ENCODE results near the gene MAG. TPM values are rescaled to one million over a fixed set of nuclear protein-coding genes. Genes with fewer than 3 reads are reported as not detected.

MAG gene
- total and polyA plus RNA-seq, 2 of the 8 experiments (the other 6 are each of a cell fraction or from before 2014, with no cell fraction given): 0.20 to 1.3 TPM

DNA sequence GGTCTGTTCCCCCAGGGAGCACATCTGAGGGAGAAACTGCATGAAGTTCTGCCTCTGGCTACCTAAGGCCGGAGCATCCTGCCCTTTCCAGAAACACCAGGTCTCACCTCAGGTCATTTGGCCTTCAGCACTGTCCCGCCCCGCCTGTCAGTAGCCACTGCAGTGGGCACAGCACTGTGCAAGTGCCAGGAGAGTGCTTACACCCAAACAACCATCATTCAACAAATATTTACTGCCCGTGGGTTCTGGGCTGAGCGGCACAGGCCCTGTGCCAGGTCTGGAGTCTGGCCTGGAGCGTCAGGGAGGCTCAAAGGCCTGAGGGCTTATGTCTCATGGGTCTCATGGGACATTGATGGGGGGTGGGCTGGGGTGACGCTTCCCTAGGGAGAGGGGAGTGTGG, 20.4 kb upstream of the MAG start:
- no peak overlapping the region for H4K91ac ChIP-seq (replicated peaks; ENCODE audit: insufficient read length, low read length)
- H2BK120ac ChIP-seq (replicated peaks; ENCODE audit: low read depth, low read length): no peak overlapping the region
- peaks cover 16 to 25% (median 22%) of the 10 kb centered on the region in 4 experiments for H3K36me3 ChIP-seq (ENCODE audit: control insufficient read depth in 2 of 4, insufficient read depth in 4 of 4, low read length in 3 of 4)
- H3K14ac ChIP-seq (ENCODE audit: insufficient read length): no peak overlapping the region
- no peak overlapping the region for H2BK15ac ChIP-seq (ENCODE audit: low read length)
- no peak overlapping the region for H3K27ac ChIP-seq (ENCODE audit: low read depth, low read length)
- H4K5ac ChIP-seq (ENCODE audit: insufficient read length, low read depth, low read length): no peak overlapping the region
- H2BK5ac ChIP-seq (ENCODE audit: low read depth, low read length): no peak overlapping the region; the same call in 1 of the 2 replicates
- peaks cover 3% of the 10 kb centered on the region; the same call in 1 of the 2 replicates for H3K79me1 ChIP-seq (ENCODE audit: low read depth, low read length)
- no peaks in the 10 kb centered on the region; the same call in 1 of the 2 replicates for H3K23me2 ChIP-seq (ENCODE audit: low read depth, low read length)
- H3K56ac ChIP-seq (replicated peaks; ENCODE audit: insufficient read length, low read depth, low read length): no peak overlapping the region
- H3K18ac ChIP-seq (ENCODE audit: extremely low read depth, low read length): no peak overlapping the region
- no peaks in the 10 kb centered on the region for H3K9me3 ChIP-seq (ENCODE audit: insufficient read depth in 2 of 2, low read depth in 1 of 2, low read length in 1 of 2)
- peaks cover 0 to 8% of the 10 kb centered on the region in 2 experiments for H4K20me1 ChIP-seq (replicated peaks in 1 of 2; ENCODE audit: control insufficient read depth in 1 of 2, insufficient read depth in 2 of 2, low read length in 2 of 2)
- POLR2A ChIA-PET (ENCODE audit: partially characterized antibody): interaction anchor here (1.1 to 3.1 kb wide), 3 partner anchors 10 to 16 kb away, joined by 5 to 15 read pairs (median 9); partner anchors contain the start of gene HAMP
- no peak overlapping the region for H3K9ac ChIP-seq (replicated peaks in 1 of 4; ENCODE audit: extremely low read depth in 1 of 4, low read depth in 3 of 4, low read length in 3 of 4)
- no peak for FAIRE-seq
- H4K8ac ChIP-seq (ENCODE audit: extremely low read depth, insufficient read depth, low read length): no peak overlapping the region
- peaks cover 0 to 11% (median 7%) of the 10 kb centered on the region in 4 experiments; a peak in 5 of 7 replicates for H3K4me1 ChIP-seq (replicated peaks in 1 of 4; ENCODE audit: control insufficient read depth in 3 of 4, insufficient read depth in 4 of 4, low read length in 3 of 4)
- no peaks in the 10 kb centered on the region for H3K27me3 ChIP-seq (replicated peaks in 1 of 4; ENCODE audit: control insufficient read depth in 3 of 4, extremely low read depth in 1 of 4, insufficient read depth in 3 of 4, low read length in 3 of 4)
- H3K4me3 ChIP-seq (ENCODE audit: extremely low read depth in 1 of 4, insufficient read depth in 2 of 4, low read depth in 3 of 4, low read length in 4 of 4): no peak overlapping the region
- H3K4me2 ChIP-seq (ENCODE audit: insufficient read depth in 1 of 2, low read depth in 2 of 2, low read length in 2 of 2): no peak overlapping the region
- TF ChIP-seq FOSL1 (IDR thresholded peaks at IDR 0.05; ENCODE audit: insufficient read depth, low read depth, low read length): no peak
- TF ChIP-seq BCL11A (IDR thresholded peaks at IDR 0.05; ENCODE audit: low read depth in 2 of 2, low read length in 2 of 2): no peak
- H2AK5ac ChIP-seq (ENCODE audit: low read depth, low read length): no peak overlapping the region
- no peak for DNase-seq (ENCODE audit: low read depth in 1 of 2, low spot score in 2 of 2)
- H2BK20ac ChIP-seq (ENCODE audit: low read length): no peak overlapping the region
- no peak overlapping the region for H2AFZ ChIP-seq (ENCODE audit: low read length)
- 0 out of 4 replicates have a peak, but pooled peaks cover 0 to 5% of the 10 kb centered on the region in 2 experiments for H3K79me2 ChIP-seq (ENCODE audit: control insufficient read depth in 1 of 2, insufficient read depth in 2 of 2, low read length in 2 of 2)
- H2BK12ac ChIP-seq (ENCODE audit: low read depth, low read length): no peak overlapping the region
- CTCF ChIA-PET (ENCODE audit: partially characterized antibody): interaction anchor here (1.4 kb wide), 1 partner anchor 188 kb away, joined by 5 read pairs; no protein-coding TSS in a partner anchor
- WGBS, 2 experiments (ENCODE audit: extremely low coverage in 1 of 2, insufficient coverage in 1 of 2, insufficient read length in 1 of 2, insufficient replicate concordance in 2 of 2, low coverage in 1 of 2, low lambda C conversion rate in 2 of 2, missing lambda C conversion rate in 1 of 2): 87% methylated on average over 7 of the region's 7 CpGs; no CpG with 5 or more reads in 1 of the 2 experiments
- no peak overlapping the region for H3K23ac ChIP-seq (ENCODE audit: insufficient read length)
- H3K4ac ChIP-seq (replicated peaks; ENCODE audit: insufficient read length, low read depth, low read length): no peak overlapping the region

All from H1 (cell line).